Peyer's patch (tissue), 4 donors: ENCODE measurements around the gene RRP15. TPM values are rescaled to one million over a fixed set of nuclear protein-coding genes. Genes with fewer than 3 reads are reported as not detected.
A peak's percentile ranks its signal among the peaks of the same experiment; 100 is the strongest.

Experiments
- DNase-seq, 3 donors: peaks; one replicate each; pipeline ENCODE4 v3.0.0-alpha.2; 2017 to 2019
- H3K27ac ChIP-seq, 4 donors: fragments of 200-600 bp; sonication (generic); one replicate each; pipeline ENCODE4 v1.5.1; 2016 to 2019
- H3K27me3 ChIP-seq, 2 donors: fragments of 200-600 bp; sonication (generic); one replicate each; pipeline ENCODE4 v1.5.1; 2019
- H3K36me3 ChIP-seq, 3 donors: fragments of 200-600 bp; sonication (generic); one replicate each; pipeline ENCODE4 v1.5.1; 2016 to 2019
- H3K4me1 ChIP-seq, 4 donors: fragments of 200-600 bp; sonication (generic); one replicate each; pipeline ENCODE4 v1.5.1; 2016 to 2019
- H3K4me3 ChIP-seq, 4 donors: fragments of 200-600 bp; sonication (generic); 1 replicate in 3 of 4; 2 replicates in 1 of 4; pipeline ENCODE4 v1.5.1; 2016 to 2019; ENCODE audit warnings: mild to moderate bottlenecking in 1 of 4
- H3K9me3 ChIP-seq, 4 donors: fragments of 200-600 bp; sonication (generic); one replicate each; pipeline ENCODE4 v1.5.1; 2016 to 2019; ENCODE audit warnings: mild to moderate bottlenecking in 1 of 4
- CTCF ChIP-seq, 6 experiments: fragments of 450-650 bp in 4 of 6; fragments of 200-600 bp in 2 of 6; sonication (generic) in 1 of 6; IDR thresholded peaks; one replicate each; pipeline ENCODE4 v1.5.1; 2017 to 2019; ENCODE audit warnings: antibody characterized with exemption in 6 of 6, mild to moderate bottlenecking in 3 of 6, moderate library complexity in 1 of 6
- POLR2A ChIP-seq, 2 donors: fragments of 450-650 bp; IDR thresholded peaks; one replicate each; pipeline ENCODE4 v1.5.1; 2017; ENCODE audit warnings: antibody characterized with exemption in 2 of 2, mild to moderate bottlenecking in 2 of 2, moderate library complexity in 2 of 2
- total RNA-seq, 4 donors: library from RNA; depleted of rRNA; stranded (reverse); fragments of >200 nt; gene quantifications; one replicate each; pipeline ENCODE4 v1.1.0, GENCODE V29; 2016

The RRP15 gene
- total RNA-seq, 4 donors from 2014 or later = 2.1 to 8.3 (median 2.5) TPM

GRCh38 chr1:218254296-218254946 lies 30.7 kb upstream of the RRP15 start:
- H3K4me1 ChIP-seq = no peaks in the 10 kb centered on the region
- H3K27me3 ChIP-seq = no peaks in the 10 kb centered on the region
- no peak overlapping the region for H3K4me3 ChIP-seq
- H3K9me3 ChIP-seq = no peaks in the 10 kb centered on the region
- H3K27ac ChIP-seq = no peak overlapping the region
- TF ChIP-seq CTCF (IDR thresholded peaks at IDR 0.05) = no peak
- no peak for TF ChIP-seq POLR2A (IDR thresholded peaks at IDR 0.05)
- H3K36me3 ChIP-seq = no peaks in the 10 kb centered on the region
- DNase-seq = no peak

GRCh38 chr1:218255090-218255489 lies 30.0 kb upstream of the RRP15 start:
- Histone ChIP-seq H3K9me3 (no peaks in the 10 kb centered on the region), H3K27ac (no peak overlapping the region), H3K4me3 (no peak overlapping the region), H3K4me1 (no peaks in the 10 kb centered on the region), H3K27me3 (no peaks in the 10 kb centered on the region), H3K36me3 (no peaks in the 10 kb centered on the region)
- TF ChIP-seq CTCF (IDR thresholded peaks at IDR 0.05) (no peak), POLR2A (IDR thresholded peaks at IDR 0.05) (no peak)
- no peak for DNase-seq

GRCh38 chr1:218257371-218257770 lies 27.7 kb upstream of the RRP15 start:
- H3K27me3 ChIP-seq = no peaks in the 10 kb centered on the region

GRCh38 chr1:218257971-218258370 lies 27.1 kb upstream of the RRP15 start:
- Histone ChIP-seq H3K27me3 (no peaks in the 10 kb centered on the region), H3K36me3 (no peaks in the 10 kb centered on the region), H3K4me3 (no peak overlapping the region), H3K27ac (no peak overlapping the region), H3K9me3 (no peaks in the 10 kb centered on the region), H3K4me1 (no peaks in the 10 kb centered on the region)
- no peak for DNase-seq
- no peak for TF ChIP-seq CTCF (IDR thresholded peaks at IDR 0.05)
- TF ChIP-seq POLR2A (IDR thresholded peaks at IDR 0.05) = no peak

More at GRCh38 chr1:218257371-218257770, 27.7 kb upstream of the RRP15 start:
- no peaks in the 10 kb centered on the region for H3K4me1 ChIP-seq
- TF ChIP-seq POLR2A (IDR thresholded peaks at IDR 0.05) (no peak), CTCF (IDR thresholded peaks at IDR 0.05) (no peak)
- DNase-seq = no peak
- no peaks in the 10 kb centered on the region for H3K9me3 ChIP-seq
- H3K4me3 ChIP-seq = no peak overlapping the region
- H3K27ac ChIP-seq = no peak overlapping the region
- no peaks in the 10 kb centered on the region for H3K36me3 ChIP-seq

- Histone ChIP-seq H3K9me3 (no peaks in the 10 kb centered on the region), H3K27ac (no peak overlapping the region), H3K4me1 (no peaks in the 10 kb centered on the region), H3K4me3 (no peak overlapping the region), H3K27me3 (no peaks in the 10 kb centered on the region), H3K36me3 (no peaks in the 10 kb centered on the region)
- no peak for DNase-seq
- TF ChIP-seq CTCF (IDR thresholded peaks at IDR 0.05) (no peak), POLR2A (IDR thresholded peaks at IDR 0.05) (no peak)
Observed at GRCh38 chr1:218259339-218259738, 25.8 kb upstream of the RRP15 start.

- Histone ChIP-seq H3K9me3 (no peaks in the 10 kb centered on the region), H3K27me3 (no peaks in the 10 kb centered on the region), H3K27ac (no peak overlapping the region), H3K4me1 (no peaks in the 10 kb centered on the region), H3K36me3 (no peaks in the 10 kb centered on the region), H3K4me3 (no peak overlapping the region)
- no peak for DNase-seq
- no peak for TF ChIP-seq POLR2A (IDR thresholded peaks at IDR 0.05)
- peak in 4 of 6 experiments; percentile 14 to 38 (median 24) for TF ChIP-seq CTCF (IDR thresholded peaks at IDR 0.05)
Observed at GRCh38 chr1:218259800-218260199, 25.3 kb upstream of the RRP15 start.
